HG02610 (cell line): ENCODE data around the gene SUGCT.
"Not testable (repeated sequence)": the region's sequence is repeated elsewhere in the genome, so short reads cannot be mapped to it uniquely, and the experiment has no call there.

ENCODE experiments used
- ATAC-seq: cut with Tn5 transposase; IDR thresholded peaks from one replicate; pipeline ENCODE4 v1.9.1; 2021; ENCODE audit warnings: mild to moderate bottlenecking, moderate library complexity; ENCODE audit not compliant: unreplicated experiment

The SUGCT gene

GRCh38 chr7:40244226-40244625 lies 109.4 kb downstream of the SUGCT start:
- no peak for ATAC-seq

GRCh38 chr7:40248681-40249080 lies 113.9 kb downstream of the SUGCT start:
- ATAC-seq = no peak

DNA sequence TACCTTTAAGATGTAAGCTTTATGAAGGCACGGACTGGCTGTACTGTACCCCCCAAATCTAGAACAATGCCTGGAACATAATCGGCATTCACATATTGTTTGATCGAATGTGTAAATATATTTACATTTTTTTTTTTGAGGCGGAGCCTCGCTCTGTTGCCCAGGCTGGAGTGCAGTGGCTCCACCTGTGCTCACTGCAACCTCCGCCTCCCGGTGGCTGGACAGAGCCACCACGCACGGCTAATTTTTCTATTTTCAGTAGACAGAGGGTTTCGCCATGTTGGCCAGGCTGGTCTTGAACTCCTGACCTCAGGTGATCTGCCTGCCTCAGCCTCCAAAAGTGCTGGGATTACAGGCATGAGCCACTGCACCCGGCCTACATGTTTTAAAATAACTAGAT lies 118.6 kb downstream of the SUGCT start:
- not testable (repeated sequence) for ATAC-seq

GRCh38 chr7:40263752-40264390 lies 129.1 kb downstream of the SUGCT start:
- ATAC-seq = no peak

DNA sequence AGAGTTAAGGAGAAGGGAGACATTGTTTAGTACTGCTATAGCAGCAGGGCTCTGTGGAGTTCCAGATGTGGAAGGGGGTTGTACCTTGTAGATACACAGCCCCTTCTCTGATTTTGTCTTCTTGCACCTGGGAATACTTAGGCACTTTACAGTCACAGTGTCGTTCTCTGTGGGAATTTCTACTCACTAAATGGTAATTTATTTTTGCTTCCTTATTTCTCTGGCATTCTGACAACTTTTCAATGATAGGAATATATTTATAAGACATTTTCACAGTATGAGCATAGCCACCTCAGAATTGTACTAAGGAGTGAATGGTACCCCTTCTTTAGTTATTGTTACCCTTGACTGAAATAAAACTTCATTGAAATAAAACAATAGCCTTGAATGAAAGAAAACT lies 132.8 kb downstream of the SUGCT start:
- no peak for ATAC-seq

DNA sequence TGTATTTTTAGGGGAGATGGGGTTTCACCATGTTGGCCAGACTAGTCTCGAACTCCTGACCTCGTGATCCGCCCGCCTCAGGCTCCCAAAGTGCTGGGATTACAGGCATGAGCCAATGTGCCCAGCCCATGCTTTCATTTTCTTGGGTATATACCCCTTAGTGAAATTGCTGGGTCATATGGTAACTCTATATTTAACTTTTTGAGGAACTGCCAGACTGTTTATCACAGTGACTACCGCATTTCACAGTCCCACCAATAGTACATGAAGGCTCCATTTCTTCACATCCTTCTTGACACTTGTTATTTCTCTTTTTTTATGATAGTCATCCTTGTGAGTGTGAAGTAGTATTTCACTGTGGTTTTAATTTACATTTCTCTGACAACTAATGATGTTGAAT lies 134.0 kb downstream of the SUGCT start:
- not testable (repeated sequence) for ATAC-seq

DNA sequence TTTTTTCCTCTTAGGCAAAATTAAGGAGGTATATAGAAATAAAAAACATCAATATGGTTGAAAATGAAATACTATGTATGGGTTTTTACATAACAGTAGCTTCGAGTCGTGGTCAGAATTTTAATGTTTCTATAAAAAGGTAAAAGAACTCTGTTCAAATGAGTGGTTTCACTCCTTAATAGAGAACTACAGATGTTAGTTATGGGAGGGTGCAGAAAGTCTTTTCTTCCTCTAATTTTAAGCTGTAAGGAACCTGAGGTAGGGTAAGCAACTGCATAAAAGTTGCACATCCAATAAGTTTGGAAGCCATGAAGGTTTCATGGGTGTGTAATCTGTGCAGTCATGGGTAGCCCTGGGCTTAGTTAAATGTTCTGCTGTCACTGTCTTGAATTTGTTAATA lies 141.3 kb downstream of the SUGCT start:
- ATAC-seq = no peak

DNA sequence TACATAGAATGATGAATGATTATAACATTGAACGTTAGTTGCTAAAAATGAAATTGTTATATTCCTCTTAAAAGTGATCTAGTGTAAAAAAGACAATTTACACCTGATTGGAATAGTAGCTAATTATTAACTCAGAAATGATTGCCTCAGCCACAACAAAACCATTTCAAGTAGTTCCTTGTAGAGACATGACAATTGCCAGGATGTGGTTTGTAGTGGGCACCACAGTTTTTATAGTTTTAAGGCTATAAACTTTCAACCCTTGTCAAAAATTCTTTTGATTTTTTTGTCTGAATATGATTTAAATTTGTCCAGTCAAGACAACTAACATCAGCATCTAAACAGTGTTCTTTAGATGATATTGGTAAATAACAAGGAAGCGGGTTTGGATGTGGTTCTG lies 145.2 kb downstream of the SUGCT start:
- no peak for ATAC-seq

DNA sequence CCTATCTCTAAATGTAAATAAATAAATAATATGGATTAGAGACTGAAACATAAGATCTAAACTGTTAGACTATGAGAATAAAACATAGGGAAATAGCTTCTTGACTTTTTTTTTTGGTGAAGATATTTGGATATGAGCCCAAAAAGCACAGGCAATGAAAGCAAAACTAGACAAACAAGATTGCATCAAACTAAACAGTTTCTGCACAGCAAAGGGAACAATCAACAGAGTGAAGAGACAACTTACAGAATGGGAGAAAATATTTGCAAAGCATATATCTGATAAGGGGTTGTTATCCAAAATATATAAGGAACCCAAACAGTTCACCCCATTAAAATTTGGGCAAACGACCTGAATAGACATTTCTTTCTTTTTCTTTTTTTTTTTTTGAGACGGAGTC lies 148.1 kb downstream of the SUGCT start:
- ATAC-seq = no peak

GRCh38 chr7:40283391-40283790 lies 148.6 kb downstream of the SUGCT start:
- ATAC-seq = no peak

GRCh38 chr7:40288827-40289226 lies 154.0 kb downstream of the SUGCT start:
- ATAC-seq = no peak

GRCh38 chr7:40297741-40298311 lies 163.0 kb downstream of the SUGCT start:
- ATAC-seq = no peak

GRCh38 chr7:40298421-40298820 lies 163.6 kb downstream of the SUGCT start:
- ATAC-seq = no peak

GRCh38 chr7:40299097-40299496 lies 164.3 kb downstream of the SUGCT start:
- no peak for ATAC-seq

- ATAC-seq = no peak
Measured at GRCh38 chr7:40300146-40300670, 165.4 kb downstream of the SUGCT start.

- no peak for ATAC-seq
Measured at GRCh38 chr7:40301486-40302068, 166.8 kb downstream of the SUGCT start.

DNA sequence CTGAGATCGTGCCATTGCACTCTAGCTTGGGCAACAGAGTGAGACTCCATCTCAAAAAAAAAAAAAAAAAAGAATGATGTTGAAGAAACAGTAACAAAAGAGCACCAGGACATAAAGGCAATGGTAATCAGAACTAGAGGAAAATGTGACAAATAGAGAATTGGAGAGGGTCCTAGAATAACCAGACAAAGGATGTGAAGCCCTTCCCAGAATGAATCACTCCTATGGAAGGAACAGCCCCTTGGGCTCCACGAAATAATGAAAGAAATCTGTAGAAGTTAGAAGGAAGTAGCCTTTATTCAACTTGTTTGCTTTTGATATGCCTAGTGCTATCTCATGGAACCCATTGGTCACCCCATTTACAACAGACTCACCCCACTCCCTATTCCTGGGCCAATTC lies 169.2 kb downstream of the SUGCT start:
- no peak for ATAC-seq

- no peak for ATAC-seq
Measured at GRCh38 chr7:40305229-40305628, 170.4 kb downstream of the SUGCT start.

DNA sequence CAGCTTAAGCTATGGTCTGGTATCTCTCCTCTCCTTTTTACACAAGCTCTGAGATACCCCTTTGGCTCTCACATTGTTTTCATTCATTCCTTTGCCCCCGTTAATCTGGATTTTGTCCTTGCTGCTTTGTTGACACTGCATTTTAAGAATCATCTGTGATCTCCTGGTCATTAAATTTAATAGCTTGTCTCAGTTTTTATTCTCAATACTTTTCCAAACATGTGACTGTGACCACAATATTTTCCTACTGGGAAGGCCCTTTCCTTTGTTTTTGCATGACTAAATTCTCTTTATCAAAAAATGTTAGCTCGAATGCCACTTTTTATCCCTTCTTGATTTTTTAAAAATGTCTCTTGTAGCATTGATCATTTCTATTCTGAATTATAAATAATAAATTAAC lies 171.2 kb downstream of the SUGCT start:
- ATAC-seq = no peak

- no peak for ATAC-seq
Measured at GRCh38 chr7:40306596-40306995, 171.8 kb downstream of the SUGCT start.

GRCh38 chr7:40310258-40310657 lies 175.5 kb downstream of the SUGCT start:
- no peak for ATAC-seq

DNA sequence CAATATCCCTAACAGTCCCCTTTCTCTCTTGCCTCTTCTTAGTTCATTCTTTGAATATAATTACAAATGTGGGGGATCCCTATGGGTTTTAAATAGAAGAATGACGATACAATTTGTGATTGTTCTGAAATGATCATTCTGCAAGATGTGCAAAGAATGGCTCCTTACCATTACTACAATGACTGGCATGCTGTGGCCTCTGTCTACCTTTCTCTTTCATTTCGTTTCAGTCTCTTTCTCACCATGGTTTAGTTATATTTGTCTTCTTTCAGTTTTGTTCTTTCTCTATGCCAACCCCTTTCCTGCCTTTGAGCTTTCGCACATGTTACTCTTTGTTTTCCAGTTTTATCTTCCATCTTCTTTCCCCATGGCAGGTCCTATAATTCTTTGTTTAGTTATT lies 176.5 kb downstream of the SUGCT start:
- peak; percentile 99 for ATAC-seq
